HG03097 (cell line): Measurements from ENCODE around the gene CFAP299.
"Not testable (repeated sequence)": the region's sequence is repeated elsewhere in the genome, so short reads cannot be mapped to it uniquely, and the experiment has no call there.

Experiments used
- ATAC-seq: cut with Tn5 transposase; IDR thresholded peaks from one replicate; pipeline ENCODE4 v1.9.1; 2021; ENCODE audit not compliant: unreplicated experiment, low FRiP score

The CFAP299 gene

DNA sequence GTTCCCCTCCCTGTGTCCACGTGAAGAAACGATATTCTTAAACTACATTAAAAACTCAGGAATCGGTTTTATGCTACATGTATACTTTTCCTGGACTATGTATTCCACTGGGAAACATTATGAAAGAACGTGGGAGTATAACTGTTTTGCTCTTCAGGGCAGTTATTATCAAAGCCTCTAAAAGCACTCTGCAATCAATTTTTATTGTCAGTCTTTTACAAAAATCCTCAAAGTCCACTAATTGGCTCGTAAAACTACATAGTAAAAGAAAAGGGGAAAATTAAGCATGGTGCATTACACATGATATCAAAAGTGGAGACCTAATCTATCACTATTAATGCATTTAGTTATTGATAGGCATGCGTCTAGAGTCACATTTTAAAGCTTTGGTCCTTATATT, 11.4 kb upstream of the CFAP299 start:
- ATAC-seq, result no peak

DNA sequence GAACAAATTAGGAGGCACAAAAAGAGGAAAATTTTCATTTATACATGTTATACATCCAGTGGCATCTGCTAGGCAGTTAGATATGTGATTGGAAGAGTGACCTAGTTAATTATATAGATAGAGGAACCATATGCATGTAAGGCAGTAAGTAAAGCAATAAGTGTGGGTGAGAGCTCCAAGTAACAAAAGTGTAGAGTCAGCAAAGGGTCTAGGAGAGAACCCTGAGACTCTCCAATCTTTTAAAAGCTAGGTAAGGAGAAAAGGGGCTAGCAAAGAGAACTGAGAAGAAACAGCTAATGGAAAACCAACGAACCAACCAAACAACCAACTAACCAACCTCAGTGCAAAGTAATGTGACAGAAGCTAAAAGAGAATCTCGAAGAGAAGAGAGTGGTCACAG, 3.8 kb upstream of the CFAP299 start:
- no peak for ATAC-seq

DNA sequence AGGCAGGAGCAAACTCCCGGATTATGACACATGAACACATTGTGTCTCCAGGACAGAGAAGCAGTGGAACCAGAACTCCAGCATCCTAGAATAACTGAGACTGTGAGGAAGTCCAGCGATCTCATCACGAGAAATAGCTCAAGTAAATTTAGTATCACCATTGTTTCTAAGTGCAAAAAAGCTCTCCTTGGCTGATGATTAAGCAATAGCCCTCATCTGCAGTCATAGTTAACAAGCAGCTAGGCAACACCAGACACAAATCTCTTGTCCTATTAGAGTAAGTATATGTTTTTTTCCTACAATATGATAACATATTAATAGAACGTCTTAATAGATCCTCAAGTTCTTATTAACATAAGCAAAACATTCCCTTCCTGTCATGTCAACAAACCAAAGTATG, 2.4 kb upstream of the CFAP299 start:
- ATAC-seq, result no peak

DNA sequence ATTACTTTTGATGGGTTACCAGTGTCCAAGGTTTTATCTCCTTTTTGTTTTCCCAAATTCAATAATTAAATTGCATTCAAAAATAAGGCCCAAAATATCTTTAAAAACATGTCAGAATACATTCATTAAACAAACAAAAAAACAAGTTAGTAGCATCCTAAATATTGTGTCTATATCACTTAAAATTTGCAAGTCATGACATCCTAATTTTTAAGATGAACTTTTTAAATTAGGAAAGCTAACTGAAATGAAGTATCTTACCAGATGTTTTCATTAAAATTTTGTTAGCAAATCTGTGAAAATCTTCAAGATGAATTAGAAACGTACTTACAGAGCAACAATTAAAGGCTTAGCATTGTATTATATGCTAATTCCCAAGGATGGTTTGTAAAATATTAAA, 962 bp upstream of the CFAP299 start:
- no peak for ATAC-seq

GRCh38 chr4:80335226-80335553, 340 bp upstream of the CFAP299 start:
- ATAC-seq, result no peak

DNA sequence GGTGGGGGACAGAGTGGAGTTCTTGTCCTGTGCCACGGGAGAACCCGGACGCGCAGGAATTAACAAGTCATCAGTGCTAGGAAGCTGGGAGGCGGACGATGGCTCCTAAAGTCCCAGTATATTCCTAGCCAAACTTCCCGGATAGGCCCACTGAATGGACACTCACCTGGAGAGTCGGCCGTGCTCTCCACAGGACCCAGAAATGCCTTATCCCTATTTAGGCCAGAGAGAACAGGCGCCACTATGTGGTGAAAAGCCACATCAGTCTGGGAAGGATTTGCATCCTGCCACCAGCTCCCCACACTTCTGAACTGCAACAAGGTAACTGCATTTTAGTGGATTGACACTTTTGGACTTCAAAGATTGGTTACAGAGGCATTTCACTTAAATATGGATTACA, 1.1 kb downstream of the CFAP299 start:
- no peak for ATAC-seq

GRCh38 chr4:80340036-80340435, 4.5 kb downstream of the CFAP299 start:
- ATAC-seq, result no peak

GRCh38 chr4:80342684-80343083, 7.2 kb downstream of the CFAP299 start:
- not testable (repeated sequence) for ATAC-seq

GRCh38 chr4:80343887-80344286, 8.4 kb downstream of the CFAP299 start:
- no peak for ATAC-seq

- no peak for ATAC-seq
Observed at GRCh38 chr4:80360084-80360483, 24.6 kb downstream of the CFAP299 start.

DNA sequence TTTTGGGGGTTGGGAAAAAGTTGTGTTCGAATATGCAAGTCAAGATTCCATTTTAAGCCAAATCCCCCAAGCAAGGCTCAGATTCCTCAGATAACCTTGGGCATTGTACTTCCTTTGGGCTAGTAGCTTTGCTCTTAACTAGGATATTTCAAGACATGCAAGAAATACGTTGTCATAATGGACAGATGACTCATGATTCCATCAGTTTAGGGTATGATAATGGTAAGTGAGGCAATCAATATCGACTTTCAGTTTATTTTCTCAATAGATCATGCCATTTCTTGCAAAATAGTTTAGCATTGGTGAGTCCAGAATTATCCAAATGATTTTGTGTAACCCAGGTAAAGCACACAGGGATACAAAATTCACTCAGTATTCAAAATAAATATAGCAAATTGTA, 25.4 kb downstream of the CFAP299 start:
- ATAC-seq, result no peak

- ATAC-seq, result no peak
Observed at GRCh38 chr4:80361329-80361900, 25.9 kb downstream of the CFAP299 start.

GRCh38 chr4:80362578-80363181, 27.1 kb downstream of the CFAP299 start:
- no peak for ATAC-seq

GRCh38 chr4:80365928-80366327, 30.4 kb downstream of the CFAP299 start:
- no peak for ATAC-seq

GRCh38 chr4:80367737-80368136, 32.2 kb downstream of the CFAP299 start:
- no peak for ATAC-seq

DNA sequence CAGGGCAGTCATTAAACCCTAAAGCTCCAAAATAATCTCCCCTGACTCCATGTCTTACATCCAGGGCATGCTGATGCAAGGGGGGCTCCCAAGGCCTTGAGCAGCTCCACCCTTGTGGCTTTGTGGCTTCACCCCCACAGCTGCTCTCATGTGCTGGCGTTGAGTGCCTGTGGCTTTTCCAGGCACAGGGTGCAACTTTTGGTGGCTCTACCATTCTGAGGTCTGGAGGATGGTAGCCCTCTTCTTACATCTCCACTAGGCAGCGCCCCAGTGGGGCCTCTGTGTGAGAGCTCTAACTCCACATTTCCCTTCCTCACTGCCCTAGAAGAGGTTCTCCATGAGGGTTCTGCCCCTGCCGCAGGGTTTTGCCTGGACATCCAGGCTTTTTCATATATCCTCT, 35.1 kb downstream of the CFAP299 start:
- no peak for ATAC-seq

DNA sequence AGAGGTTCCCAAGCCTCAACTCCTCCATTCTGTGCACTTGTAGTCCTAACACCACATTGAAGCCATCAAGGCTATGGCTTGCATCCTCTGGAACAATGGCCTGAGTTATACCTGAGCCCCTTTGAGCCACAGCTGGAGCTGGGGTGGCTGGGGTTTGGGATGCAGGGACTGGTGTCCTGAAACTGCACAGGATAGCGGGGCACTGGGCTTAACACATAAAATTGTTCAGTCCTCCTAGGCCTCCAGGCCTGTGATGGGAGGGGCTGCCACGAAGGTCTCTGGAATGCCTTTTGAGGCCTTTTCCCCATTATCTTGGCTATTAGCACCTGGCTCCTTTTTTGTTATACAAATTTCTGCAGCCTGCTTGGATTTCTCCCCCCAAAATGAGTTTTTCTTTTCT, 35.5 kb downstream of the CFAP299 start:
- no peak for ATAC-seq

DNA sequence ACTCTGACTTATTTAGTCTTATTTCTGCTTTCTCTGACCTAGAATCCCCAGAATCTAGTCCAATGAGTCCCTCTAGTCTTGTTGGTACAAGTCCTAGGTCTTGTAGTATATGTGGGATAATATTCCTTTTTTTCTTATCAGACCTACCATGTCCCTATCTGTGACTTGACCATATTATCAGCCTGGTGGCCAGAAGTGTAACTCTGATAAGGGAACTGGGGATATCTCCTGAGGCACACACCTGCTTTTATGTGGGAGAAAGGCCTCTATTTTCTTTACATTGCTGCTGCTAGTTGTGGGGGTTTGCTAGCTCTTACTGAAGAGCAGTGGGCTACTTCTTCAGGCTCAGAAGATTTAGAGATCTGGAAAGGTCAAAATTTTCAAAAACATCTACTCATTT, 38.6 kb downstream of the CFAP299 start:
- no peak for ATAC-seq

DNA sequence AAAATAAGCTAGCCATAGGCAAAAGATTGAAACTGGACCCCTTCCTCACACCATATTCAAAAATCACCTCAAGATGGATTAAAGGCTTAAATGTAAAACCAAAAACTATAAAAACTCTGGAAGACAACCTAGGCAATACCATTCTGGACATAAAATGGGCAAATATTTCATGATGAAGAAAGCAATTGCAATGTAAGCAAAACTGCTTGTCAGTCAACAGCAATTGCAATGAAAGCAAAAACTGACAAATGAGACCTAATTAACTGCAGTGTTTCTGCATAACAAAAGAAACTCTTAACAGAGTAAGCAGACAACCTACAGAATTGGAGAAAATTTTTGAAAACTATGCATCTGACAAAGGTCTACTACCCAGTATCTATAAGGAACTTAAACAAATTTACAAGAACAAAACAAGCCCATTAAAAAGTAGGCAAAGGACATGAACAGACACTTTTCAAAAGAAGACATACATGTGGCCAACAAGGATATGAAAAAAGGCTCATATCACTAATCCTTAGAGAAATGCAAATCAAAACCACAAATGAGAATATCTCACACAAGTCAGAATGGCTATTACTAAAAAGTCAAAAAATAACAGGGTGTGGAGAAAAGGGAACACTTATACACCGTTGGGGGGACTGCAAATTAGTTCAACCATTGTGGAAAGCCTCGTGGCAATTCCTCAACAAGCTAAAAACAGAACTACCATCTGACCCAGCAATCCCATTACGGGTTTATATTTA, 46.7 kb downstream of the CFAP299 start:
- ATAC-seq, result no peak

- no peak for ATAC-seq
Observed at GRCh38 chr4:80385397-80386280, 50.1 kb downstream of the CFAP299 start.

- ATAC-seq, result no peak
Observed at GRCh38 chr4:80386281-80386886, 50.9 kb downstream of the CFAP299 start.
